ENCODE data around the gene MBL2. TPM values are rescaled to one million over a fixed set of nuclear protein-coding genes. Genes with fewer than 3 reads are reported as not detected.

The MBL2 gene
- total and polyA plus RNA-seq, 2 experiments from 2014 or later, result not detected

- H3K4me1 ChIP-seq (ENCODE audit: low read depth), result peaks cover 7% of the 10 kb centered on the region
- H3K36me3 ChIP-seq, result no peaks in the 10 kb centered on the region
- no peaks in the 10 kb centered on the region for H3K9me3 ChIP-seq (ENCODE audit: low read depth)
- no peak for TF ChIP-seq CTCF (IDR thresholded peaks at IDR 0.05; ENCODE audit: low read depth, low read length)
- H3K4me3 ChIP-seq, result no peak overlapping the region
- peak in 1 of 2 donors; percentile 15 for DNase-seq (ENCODE audit: low read depth in 1 of 2, low spot score in 1 of 2)
- H3K27me3 ChIP-seq, result no peaks in the 10 kb centered on the region
- H3K27ac ChIP-seq, result no peak overlapping the region
Observed at GRCh38 chr10:52807803-52808202, 35.2 kb upstream of the MBL2 start.

GRCh38 chr10:52805414-52806285, 33.1 kb upstream of the MBL2 start:
- H3K27me3 ChIP-seq, result no peaks in the 10 kb centered on the region
- peaks cover 7% of the 10 kb centered on the region for H3K4me1 ChIP-seq (ENCODE audit: low read depth)
- TF ChIP-seq CTCF (IDR thresholded peaks at IDR 0.05; ENCODE audit: low read depth, low read length), result no peak
- no peak overlapping the region for H3K4me3 ChIP-seq
- DNase-seq (ENCODE audit: low read depth in 1 of 2, low spot score in 1 of 2), result no peak
- no peaks in the 10 kb centered on the region for H3K9me3 ChIP-seq (ENCODE audit: low read depth)
- H3K36me3 ChIP-seq, result no peaks in the 10 kb centered on the region
- H3K27ac ChIP-seq, result no peak overlapping the region

- no peaks in the 10 kb centered on the region for H3K9me3 ChIP-seq (ENCODE audit: low read depth)
- H3K4me1 ChIP-seq (ENCODE audit: low read depth), result no peaks in the 10 kb centered on the region
- H3K27me3 ChIP-seq, result no peaks in the 10 kb centered on the region
- no peak for TF ChIP-seq CTCF (IDR thresholded peaks at IDR 0.05; ENCODE audit: low read depth, low read length)
- no peak overlapping the region for H3K4me3 ChIP-seq
- H3K36me3 ChIP-seq, result no peaks in the 10 kb centered on the region
- DNase-seq (ENCODE audit: low read depth in 1 of 2, low spot score in 1 of 2), result peak in 1 of 2 donors; percentile 41
- no peak overlapping the region for H3K27ac ChIP-seq
Observed at GRCh38 chr10:52801947-52802346, 29.4 kb upstream of the MBL2 start.

GRCh38 chr10:52786098-52786497, 13.5 kb upstream of the MBL2 start:
- Histone ChIP-seq H3K27me3 (no peaks in the 10 kb centered on the region), H3K4me3 (no peak overlapping the region), H3K36me3 (no peaks in the 10 kb centered on the region), H3K4me1 (ENCODE audit: low read depth) (no peaks in the 10 kb centered on the region), H3K27ac (no peak overlapping the region), H3K9me3 (ENCODE audit: low read depth) (no peaks in the 10 kb centered on the region)
- no peak for DNase-seq (ENCODE audit: low read depth in 1 of 2, low spot score in 1 of 2)
- no peak for TF ChIP-seq CTCF (IDR thresholded peaks at IDR 0.05; ENCODE audit: low read depth, low read length)

GRCh38 chr10:52785418-52785817, 12.8 kb upstream of the MBL2 start:
- Histone ChIP-seq H3K9me3 (ENCODE audit: low read depth) (no peaks in the 10 kb centered on the region), H3K36me3 (no peaks in the 10 kb centered on the region), H3K4me1 (ENCODE audit: low read depth) (no peaks in the 10 kb centered on the region), H3K27me3 (no peaks in the 10 kb centered on the region), H3K27ac (no peak overlapping the region), H3K4me3 (no peak overlapping the region)
- no peak for DNase-seq (ENCODE audit: low read depth in 1 of 2, low spot score in 1 of 2)
- TF ChIP-seq CTCF (IDR thresholded peaks at IDR 0.05; ENCODE audit: low read depth, low read length), result no peak
